ENCODE measurements around the gene NRXN3.

GRCh38 chr14:79598339-79598738 is 1428.2 kb downstream of the NRXN3 start:
- TF ChIP-seq CTCF (IDR thresholded peaks at IDR 0.05; ENCODE audit: insufficient read depth, low read length, poor library complexity, severe bottlenecking), result no peak
- TF ChIP-seq EZH2phosphoT487 (conservative IDR thresholded peaks at IDR 0.05; ENCODE audit: low read length), result no peak
